H9 (cell line): ENCODE data around the gene OFD1. TPM values are rescaled to one million over a fixed set of nuclear protein-coding genes. Genes with fewer than 3 reads are reported as not detected.

Experiments
- DNase-seq: peaks from one replicate; pipeline ENCODE4 v3.0.0-alpha.2; 2017
- H2AFZ ChIP-seq: one replicate; pipeline ENCODE4 v1.6.1; 2013; ENCODE audit warnings: mild to moderate bottlenecking, low read length, control low read depth, moderate library complexity
- H2AK5ac ChIP-seq: 2 replicates; pipeline ENCODE4 v1.6.1; 2013; ENCODE audit warnings: low read length, control low read depth, mixed read lengths; ENCODE audit not compliant: insufficient read length
- H2BK120ac ChIP-seq: one replicate; pipeline ENCODE4 v1.6.1; 2013; ENCODE audit warnings: low read depth, mild to moderate bottlenecking, low read length, control low read depth, inconsistent platforms; ENCODE audit not compliant: poor library complexity, severe bottlenecking
- H2BK12ac ChIP-seq: 2 replicates; pipeline ENCODE4 v1.6.1; 2013; ENCODE audit warnings: low read length, control low read depth, mixed read lengths, low read depth; ENCODE audit not compliant: insufficient read length
- H2BK15ac ChIP-seq: 2 replicates; pipeline ENCODE4 v1.6.1; 2013; ENCODE audit warnings: low read depth, low read length, control low read depth
- H2BK20ac ChIP-seq: one replicate; pipeline ENCODE4 v1.6.1; 2013; ENCODE audit warnings: low read depth, mild to moderate bottlenecking, low read length, control low read depth, inconsistent platforms; ENCODE audit not compliant: poor library complexity, severe bottlenecking
- H2BK5ac ChIP-seq: 2 replicates; pipeline ENCODE4 v1.6.1; 2013; ENCODE audit warnings: low read length, control low read depth, mixed read lengths; ENCODE audit not compliant: insufficient read length
- H3K14ac ChIP-seq: 2 replicates; pipeline ENCODE4 v1.6.1; 2013; ENCODE audit warnings: low read length, control low read depth; ENCODE audit not compliant: insufficient read depth
- H3K18ac ChIP-seq: 2 replicates; pipeline ENCODE4 v1.6.1; 2013; ENCODE audit warnings: low read depth, mild to moderate bottlenecking, mixed read lengths, low read length, control low read depth; ENCODE audit not compliant: insufficient read length
- H3K23ac ChIP-seq: 2 replicates; pipeline ENCODE4 v1.6.1; 2013; ENCODE audit warnings: low read length, control low read depth, mixed read lengths, low read depth; ENCODE audit not compliant: insufficient read length
- H3K23me2 ChIP-seq: 2 replicates; pipeline ENCODE4 v1.6.1; 2013; ENCODE audit warnings: low read depth, mild to moderate bottlenecking, mixed read lengths, low read length, control low read depth; ENCODE audit not compliant: insufficient read length, poor library complexity, severe bottlenecking
- H3K27ac ChIP-seq: 2 replicates; pipeline ENCODE4 v1.5.1; 2013; ENCODE audit warnings: low read length, control low read depth, mixed read lengths, low read depth; ENCODE audit not compliant: insufficient read length
- H3K27me3 ChIP-seq: 2 replicates; pipeline ENCODE4 v1.6.1; 2013; ENCODE audit warnings: low read length, control low read depth, inconsistent platforms; ENCODE audit not compliant: insufficient read depth
- H3K4ac ChIP-seq: 2 replicates; pipeline ENCODE4 v1.6.1; 2013; ENCODE audit warnings: low read depth, mild to moderate bottlenecking, control low read depth, inconsistent platforms, low read length, moderate library complexity
- H3K4me1 ChIP-seq: 2 replicates; pipeline ENCODE4 v1.6.1; 2013; ENCODE audit warnings: low read length, control low read depth, inconsistent platforms; ENCODE audit not compliant: insufficient read depth
- H3K4me2 ChIP-seq: 2 replicates; pipeline ENCODE4 v1.6.1; 2013; ENCODE audit warnings: low read length, control low read depth, mixed read lengths; ENCODE audit not compliant: insufficient read length, insufficient read depth
- H3K56ac ChIP-seq: 2 replicates; pipeline ENCODE4 v1.6.1; 2013; ENCODE audit warnings: low read depth, mild to moderate bottlenecking, mixed read lengths, low read length, control low read depth; ENCODE audit not compliant: insufficient read length
- H3K79me1 ChIP-seq: 2 replicates; pipeline ENCODE4 v1.6.1; 2013; ENCODE audit warnings: low read depth, mild to moderate bottlenecking, moderate library complexity, low read length, control low read depth, inconsistent platforms; ENCODE audit not compliant: insufficient read depth, poor library complexity, severe bottlenecking
- H3K79me2 ChIP-seq: 2 replicates; pipeline ENCODE4 v1.6.1; 2013; ENCODE audit warnings: low read length, control low read depth, inconsistent platforms; ENCODE audit not compliant: insufficient read depth
- H3K9ac ChIP-seq: 2 replicates; pipeline ENCODE4 v1.6.1; 2013; ENCODE audit warnings: low read length, control low read depth, mixed read lengths; ENCODE audit not compliant: insufficient read length; ENCODE audit errors: extremely low read depth
- H3K9me3 ChIP-seq: one replicate; pipeline ENCODE4 v1.6.1; 2013; ENCODE audit warnings: low read depth, low read length, inconsistent platforms; ENCODE audit not compliant: control insufficient read depth
- H3T11ph ChIP-seq: one replicate; pipeline ENCODE4 v1.6.1; 2013; ENCODE audit warnings: mild to moderate bottlenecking, low read length, control low read depth, inconsistent platforms
- H4K20me1 ChIP-seq: one replicate; pipeline ENCODE4 v1.6.1; 2013; ENCODE audit not compliant: control insufficient read depth, insufficient read length, insufficient read depth
- H4K5ac ChIP-seq: 2 replicates; pipeline ENCODE4 v1.6.1; 2013; ENCODE audit warnings: low read depth, mild to moderate bottlenecking, mixed read lengths, low read length, control low read depth; ENCODE audit not compliant: insufficient read length
- H4K8ac ChIP-seq: replicated peaks from 2 replicates; pipeline ENCODE4 v1.6.1; 2013; ENCODE audit warnings: low read length, control low read depth, mixed read lengths, low read depth; ENCODE audit not compliant: insufficient read length
- H4K91ac ChIP-seq: 2 replicates; pipeline ENCODE4 v1.6.1; 2013; ENCODE audit warnings: low read depth, mild to moderate bottlenecking, moderate library complexity, mixed read lengths, low read length, control low read depth; ENCODE audit not compliant: insufficient read length
- H3K27ac Mint-ChIP-seq, 3 experiments: 2 replicates in 2 of 3; 3 replicates in 1 of 3; pipeline ENCODE4 v1.8.0; 2020 to 2021; ENCODE audit warnings: mixed read lengths in 3 of 3, mild to moderate bottlenecking in 1 of 3, moderate library complexity in 1 of 3
- H3K27me3 Mint-ChIP-seq: 2 replicates; pipeline ENCODE4 v1.8.0; 2021; ENCODE audit warnings: low read depth, mild to moderate bottlenecking, moderate library complexity, mixed read lengths
- H3K36me3 Mint-ChIP-seq, 3 experiments: 2 replicates in 2 of 3; 3 replicates in 1 of 3; pipeline ENCODE4 v1.8.0; 2020 to 2021; ENCODE audit warnings: low read depth in 3 of 3, mixed read lengths in 3 of 3; ENCODE audit not compliant: insufficient read depth in 1 of 3
- H3K4me1 Mint-ChIP-seq, 2 experiments: 2 replicates each; pipeline ENCODE4 v1.8.0; 2020; ENCODE audit warnings: mixed read lengths in 2 of 2
- H3K4me3 Mint-ChIP-seq, 2 experiments: 2 replicates in 1 of 2; 3 replicates in 1 of 2; pipeline ENCODE4 v1.8.0; 2020 to 2021; ENCODE audit warnings: mild to moderate bottlenecking in 2 of 2, mixed read lengths in 2 of 2, moderate library complexity in 1 of 2
- H3K9me3 Mint-ChIP-seq, 2 experiments: 2 replicates in 1 of 2; 3 replicates in 1 of 2; pipeline ENCODE4 v1.8.0; 2020; ENCODE audit warnings: mild to moderate bottlenecking in 2 of 2, mixed read lengths in 2 of 2, moderate library complexity in 1 of 2
- CTCF ChIP-seq: fragments of 200-600 bp; sonication (generic); conservative IDR thresholded peaks from 3 replicates; pipeline ENCODE4 v1.8.0; 2021; ENCODE audit warnings: antibody characterized with exemption, mild to moderate bottlenecking
- WGBS: extraction: QIAGEN DNeasy Blood & Tissue Kit; methylation state at CpG from one replicate; pipeline ENCODE4 v1.1.7; 2013; ENCODE audit warnings: missing lambda C conversion rate, low lambda C conversion rate, mixed read lengths; ENCODE audit not compliant: insufficient read length; ENCODE audit errors: extremely low coverage; 5-methylcytosine and 5-hydroxymethylcytosine counted together
- total RNA-seq: library from RNA; stranded (reverse); gene quantifications from 2 replicates; pipeline ENCODE4 v1.2.1, GENCODE V29; 2021

Gene OFD1
- total RNA-seq, 1 experiment from 2014 or later, result 36.0 TPM

- no peak overlapping the region for H2BK20ac ChIP-seq
- no peaks in the 10 kb centered on the region for H3K9me3 ChIP-seq
- H2BK15ac ChIP-seq, result no peak overlapping the region
- H3K18ac ChIP-seq, result no peak overlapping the region
- Mint-ChIP-seq H3K4me3 (no peak overlapping the region), H3K27ac (no peak overlapping the region), H3K4me1 (0 out of 4 replicates have a peak, but pooled peaks cover 0 to 4% of the 10 kb centered on the region in 2 experiments), H3K36me3 (peaks cover 5 to 63% (median 32%) of the 10 kb centered on the region in 3 experiments; a peak in 6 of 7 replicates), H3K9me3 (peaks cover 12 to 39% of the 10 kb centered on the region in 2 experiments), H3K27me3 (no peaks in the 10 kb centered on the region; the same call in 1 of the 2 replicates)
- no peak for TF ChIP-seq CTCF
- no peak overlapping the region for H3T11ph ChIP-seq
- H2BK12ac ChIP-seq, result no peak overlapping the region
- no peak overlapping the region for H3K27ac ChIP-seq
- no peak overlapping the region for H2AK5ac ChIP-seq
- peaks cover 2% of the 10 kb centered on the region; the same call in 1 of the 2 replicates for H3K79me2 ChIP-seq
- H4K91ac ChIP-seq, result no peak overlapping the region
- H3K23ac ChIP-seq, result no peak overlapping the region
- H3K4me1 ChIP-seq, result no peaks in the 10 kb centered on the region
- H4K20me1 ChIP-seq, result no peaks in the 10 kb centered on the region
- H4K5ac ChIP-seq, result no peak overlapping the region
- no peak overlapping the region for H4K8ac ChIP-seq
- no peak overlapping the region for H2BK120ac ChIP-seq
- no peaks in the 10 kb centered on the region for H3K27me3 ChIP-seq
- no peaks in the 10 kb centered on the region for H3K23me2 ChIP-seq
- H3K9ac ChIP-seq, result no peak overlapping the region
- H3K4me2 ChIP-seq, result no peak overlapping the region
- no peaks in the 10 kb centered on the region for H3K79me1 ChIP-seq
- no CpG with 5 or more reads among the region's 9 CpGs for WGBS
- H3K14ac ChIP-seq, result no peak overlapping the region
- H3K4ac ChIP-seq, result no peak overlapping the region
- H3K56ac ChIP-seq, result no peak overlapping the region
- H2AFZ ChIP-seq, result no peak overlapping the region
- no peak for DNase-seq
- H2BK5ac ChIP-seq, result no peak overlapping the region
Measured at GRCh38 chrX:13716455-13716854, 18.1 kb upstream of the OFD1 start.
